ENCODE measurements around the gene ZDHHC13. TPM values are rescaled to one million over a fixed set of nuclear protein-coding genes. Genes with fewer than 3 reads are reported as not detected.

ZDHHC13 gene
- total and polyA plus RNA-seq, 2 of the 8 experiments (the other 6 are each of a cell fraction or from before 2014, with no cell fraction given), result 22.4 to 24.1 TPM

GRCh38 chr11:19094859-19095258 lies 22.1 kb upstream of the ZDHHC13 start (continued):
- no peak for TF ChIP-seq CHD7 (IDR thresholded peaks at IDR 0.05; ENCODE audit: insufficient replicate concordance, low read length)
